HG03159 (cell line): ENCODE data around the gene SLC13A3.

ENCODE experiments used
- ATAC-seq: cut with Tn5 transposase; IDR thresholded peaks from one replicate; pipeline ENCODE4 v1.9.1; 2021; ENCODE audit warnings: mild to moderate bottlenecking, moderate library complexity; ENCODE audit not compliant: unreplicated experiment

Gene SLC13A3, protein sequence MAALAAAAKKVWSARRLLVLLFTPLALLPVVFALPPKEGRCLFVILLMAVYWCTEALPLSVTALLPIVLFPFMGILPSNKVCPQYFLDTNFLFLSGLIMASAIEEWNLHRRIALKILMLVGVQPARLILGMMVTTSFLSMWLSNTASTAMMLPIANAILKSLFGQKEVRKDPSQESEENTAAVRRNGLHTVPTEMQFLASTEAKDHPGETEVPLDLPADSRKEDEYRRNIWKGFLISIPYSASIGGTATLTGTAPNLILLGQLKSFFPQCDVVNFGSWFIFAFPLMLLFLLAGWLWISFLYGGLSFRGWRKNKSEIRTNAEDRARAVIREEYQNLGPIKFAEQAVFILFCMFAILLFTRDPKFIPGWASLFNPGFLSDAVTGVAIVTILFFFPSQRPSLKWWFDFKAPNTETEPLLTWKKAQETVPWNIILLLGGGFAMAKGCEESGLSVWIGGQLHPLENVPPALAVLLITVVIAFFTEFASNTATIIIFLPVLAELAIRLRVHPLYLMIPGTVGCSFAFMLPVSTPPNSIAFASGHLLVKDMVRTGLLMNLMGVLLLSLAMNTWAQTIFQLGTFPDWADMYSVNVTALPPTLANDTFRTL

DNA sequence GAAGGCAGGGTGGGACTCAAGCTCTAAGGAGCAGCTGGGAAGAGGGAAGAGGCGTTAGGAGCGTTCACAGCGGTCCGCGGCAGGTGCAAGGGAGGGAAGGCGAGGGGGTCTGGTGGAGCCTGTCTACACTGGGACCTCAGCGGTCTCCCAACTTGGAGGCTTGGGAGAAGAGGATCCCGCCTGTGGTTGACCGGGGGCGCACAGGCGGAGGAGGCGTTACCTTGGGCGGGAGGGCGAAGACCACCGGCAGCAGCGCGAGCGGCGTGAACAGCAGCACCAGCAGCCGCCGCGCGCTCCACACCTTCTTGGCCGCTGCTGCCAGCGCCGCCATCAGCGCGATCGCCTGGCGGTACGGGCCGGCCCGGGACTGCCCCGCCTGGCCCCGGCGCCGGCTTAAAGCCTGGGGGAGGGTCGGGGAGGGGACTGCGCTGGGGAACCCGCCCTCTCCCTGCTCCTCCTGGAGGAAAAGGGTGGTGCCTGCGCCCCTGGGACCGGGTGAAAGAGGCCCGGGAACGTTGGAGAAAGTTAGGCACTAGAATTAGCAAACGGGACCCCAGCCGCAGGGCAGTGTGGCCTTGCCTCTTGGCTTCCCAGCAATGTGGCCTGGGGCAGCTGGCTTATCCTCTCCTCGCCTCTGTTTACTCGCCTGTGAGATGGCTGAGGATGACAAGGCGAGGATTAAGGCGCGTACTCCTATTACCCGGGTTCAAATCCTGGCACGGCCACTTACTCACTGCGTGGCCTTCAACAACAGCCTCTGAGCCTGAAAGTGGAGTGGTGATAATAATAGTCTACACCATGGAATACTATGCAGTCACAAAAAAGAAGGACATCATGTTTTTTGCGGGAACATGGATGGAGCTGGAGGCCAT, at the start of gene SLC13A3:
Gene SLC13A3, minus strand, starts transcription at position 369 of the 872 bp plus-strand sequence. Its CDS starts 38 bp downstream, at position 331.
- ATAC-seq: no peak

- ATAC-seq: no peak
These were observed 49.8 kb upstream of the SLC13A3 start for GRCh38 chr20:46701057-46701456.

GRCh38 chr20:46700481-46700880, 49.2 kb upstream of the SLC13A3 start:
- ATAC-seq: no peak

GRCh38 chr20:46699651-46700359, 48.5 kb upstream of the SLC13A3 start:
- ATAC-seq: no peak

GRCh38 chr20:46698788-46699187, 47.5 kb upstream of the SLC13A3 start:
- no peak for ATAC-seq

- ATAC-seq: no peak
These were observed 45.6 kb upstream of the SLC13A3 start for GRCh38 chr20:46696791-46697279.

- no peak for ATAC-seq
These were observed 44.6 kb upstream of the SLC13A3 start for GRCh38 chr20:46695892-46696291.

DNA sequence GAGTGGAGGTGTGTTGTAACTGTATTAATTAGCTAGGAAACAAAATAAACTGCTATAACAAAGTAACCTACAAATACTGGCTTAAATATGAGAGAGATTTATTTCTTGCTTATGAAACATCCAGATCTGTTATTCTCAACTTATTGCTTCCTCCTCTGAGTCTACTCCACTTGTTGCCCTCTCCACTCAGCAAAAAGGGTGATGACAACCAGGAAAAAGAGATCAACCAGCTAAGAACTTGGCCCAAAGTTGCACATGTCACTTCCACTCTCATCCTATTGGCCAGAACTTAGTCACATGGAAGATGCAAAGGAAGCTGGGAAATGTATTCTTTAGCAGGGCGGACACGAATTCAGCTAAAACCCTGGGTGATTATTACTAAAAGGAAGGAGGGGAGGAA, 43.2 kb upstream of the SLC13A3 start:
- no peak for ATAC-seq

DNA sequence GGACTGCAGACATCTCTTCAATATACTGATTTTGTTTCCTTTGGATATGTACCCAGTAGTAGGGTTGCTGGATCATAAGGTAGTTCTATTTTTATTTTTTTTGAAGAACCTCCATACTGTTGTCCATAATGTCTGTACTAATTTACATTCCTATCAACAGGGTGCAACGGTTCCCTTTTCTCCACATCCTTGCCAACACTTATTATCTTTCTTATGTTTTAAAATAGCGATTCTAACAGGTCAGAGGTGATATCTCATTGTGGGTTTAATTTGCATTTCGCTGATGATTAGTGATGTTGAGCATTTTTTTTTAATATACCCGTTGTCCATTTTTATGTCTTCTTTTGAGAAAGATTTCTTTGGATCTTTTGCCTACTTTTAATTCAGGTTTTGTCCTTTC, 39.9 kb upstream of the SLC13A3 start:
- ATAC-seq: no peak

GRCh38 chr20:46690219-46691106, 39.2 kb upstream of the SLC13A3 start:
- ATAC-seq: no peak

DNA sequence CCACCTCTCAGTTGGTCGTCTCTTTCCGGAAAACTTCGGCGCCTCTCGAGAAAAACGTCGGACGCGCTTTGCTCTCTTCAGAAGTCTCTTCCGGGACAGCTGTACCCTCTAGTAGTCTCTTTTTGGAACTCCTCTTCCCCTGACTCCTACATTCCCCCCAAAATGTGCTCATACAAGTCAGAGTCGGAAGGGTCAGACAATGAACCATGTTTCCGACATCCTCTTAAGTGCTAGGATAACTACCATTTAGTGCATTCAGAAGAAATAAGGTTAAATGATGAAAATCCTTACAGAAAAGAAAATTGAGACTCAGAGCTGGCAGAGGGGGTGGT, 38.5 kb upstream of the SLC13A3 start:
- ATAC-seq: no peak

DNA sequence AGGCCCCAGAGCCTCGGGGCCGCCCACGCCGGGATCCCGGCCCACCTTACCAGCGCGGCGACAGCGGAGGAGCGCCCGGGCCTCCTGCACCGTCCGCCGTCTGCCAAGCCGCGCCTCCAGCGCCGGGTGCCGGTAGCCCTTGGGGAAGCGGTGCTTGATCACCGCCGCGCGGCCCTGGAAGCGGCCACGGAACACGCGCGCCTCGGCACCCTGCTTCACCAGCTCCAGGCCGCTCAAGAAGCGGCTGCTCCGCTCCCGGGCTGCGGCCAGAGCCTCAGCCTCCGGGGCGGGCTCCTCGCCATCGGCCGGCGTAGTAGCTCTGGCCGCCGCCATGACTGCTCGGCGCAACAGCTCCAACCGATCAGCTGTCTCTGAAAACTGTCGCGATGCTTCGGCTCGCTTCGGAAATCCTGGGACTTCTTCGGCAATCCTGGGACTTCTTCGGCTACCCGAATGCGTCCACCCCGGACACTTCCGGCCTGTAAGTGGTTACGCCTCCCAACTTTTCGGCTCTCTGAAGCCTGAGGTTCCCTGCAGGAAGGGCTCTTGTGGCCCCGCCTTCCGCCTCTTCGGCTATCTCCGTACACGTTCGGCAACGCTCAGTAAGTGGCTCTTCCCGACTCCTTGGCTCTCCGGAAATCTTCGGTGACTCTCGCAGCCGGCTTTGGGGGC, 38.0 kb upstream of the SLC13A3 start, which contains the start of gene TP53RK:
Gene TP53RK, minus strand, starts transcription at position 363 of the 672 bp plus-strand sequence. Its CDS starts 30 bp downstream, at position 333.
- ATAC-seq: peak; percentile 95

DNA sequence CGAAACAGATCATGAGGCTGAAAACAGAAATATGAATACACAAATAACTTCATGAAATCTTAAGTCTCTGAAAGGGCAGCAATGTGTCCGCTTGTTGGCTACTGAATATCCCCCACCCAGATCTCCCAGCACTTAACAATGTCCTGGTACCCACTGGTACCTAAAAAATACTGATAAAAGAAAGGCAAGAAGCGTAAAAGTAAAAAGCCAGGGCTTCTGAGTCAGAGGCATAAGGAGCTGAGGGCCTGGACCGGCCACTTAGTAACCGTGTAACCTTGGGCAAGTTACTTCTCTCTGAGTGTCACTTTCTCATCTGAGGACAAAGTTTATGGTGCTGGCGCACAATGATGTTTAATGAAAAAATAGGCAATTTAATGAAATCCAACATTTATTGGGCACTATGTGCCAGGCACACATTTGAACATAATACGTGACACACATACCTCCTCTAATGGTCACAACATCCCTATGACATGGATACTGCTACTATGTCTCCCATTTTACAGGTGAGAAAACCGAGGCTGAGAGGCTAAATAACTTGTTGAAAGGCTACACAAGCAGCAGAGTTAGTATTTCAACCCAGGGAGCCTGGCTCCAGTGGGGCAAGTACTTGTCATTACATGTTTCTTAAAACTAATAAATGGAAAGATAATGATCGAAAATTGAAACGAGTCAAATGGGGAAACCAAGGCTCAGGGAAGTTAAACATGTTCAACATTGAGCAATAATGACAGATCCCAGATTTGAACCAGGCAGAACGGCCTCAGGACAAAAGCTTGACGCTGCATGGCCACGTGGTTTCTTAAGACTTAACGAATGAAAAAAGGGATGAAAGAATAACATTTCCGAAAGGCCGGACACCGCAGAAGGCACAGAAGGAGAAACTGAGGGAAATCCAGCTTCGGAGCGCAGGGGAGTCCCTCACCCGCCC, 37.2 kb upstream of the SLC13A3 start:
- ATAC-seq: no peak

- ATAC-seq: no peak
These were observed 32.9 kb upstream of the SLC13A3 start for GRCh38 chr20:46683939-46684750.

DNA sequence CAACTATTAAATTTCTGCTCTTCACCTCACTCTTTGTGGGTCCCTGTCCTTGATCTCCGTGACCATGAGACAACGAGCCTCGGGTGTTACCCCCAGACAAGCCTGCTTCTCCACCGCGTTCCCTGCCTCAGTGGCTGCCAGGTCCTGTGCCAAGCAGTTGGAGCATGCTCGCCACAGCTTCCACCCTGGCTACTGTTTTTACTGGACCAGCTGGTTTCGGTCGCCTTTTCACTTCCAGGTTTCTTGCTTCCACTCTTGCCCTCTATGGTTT, 32.3 kb upstream of the SLC13A3 start:
- no peak for ATAC-seq

- no peak for ATAC-seq
These were observed 31.9 kb upstream of the SLC13A3 start for GRCh38 chr20:46683011-46683667.
